Vagina (tissue), 2 donors: ENCODE results near the gene DHX38.

Experiments used
- CTCF ChIP-seq, 3 experiments: fragments of 450-650 bp in 2 of 3; fragments of 200-600 bp in 1 of 3; sonication (generic) in 1 of 3; IDR thresholded peaks; one replicate each; pipeline ENCODE4 v1.5.1; 2017 to 2019; ENCODE audit warnings: antibody characterized with exemption in 3 of 3, mild to moderate bottlenecking in 2 of 3, moderate library complexity in 2 of 3
- POLR2AphosphoS5 ChIP-seq, 2 donors: sonication (generic); formaldehyde crosslinking; IDR thresholded peaks; one replicate each; pipeline ENCODE4 v1.9.0; 2017; ENCODE audit warnings: antibody characterized with exemption in 2 of 2, mild to moderate bottlenecking in 2 of 2, low read depth in 1 of 2; ENCODE audit not compliant: insufficient read depth in 1 of 2

DNA sequence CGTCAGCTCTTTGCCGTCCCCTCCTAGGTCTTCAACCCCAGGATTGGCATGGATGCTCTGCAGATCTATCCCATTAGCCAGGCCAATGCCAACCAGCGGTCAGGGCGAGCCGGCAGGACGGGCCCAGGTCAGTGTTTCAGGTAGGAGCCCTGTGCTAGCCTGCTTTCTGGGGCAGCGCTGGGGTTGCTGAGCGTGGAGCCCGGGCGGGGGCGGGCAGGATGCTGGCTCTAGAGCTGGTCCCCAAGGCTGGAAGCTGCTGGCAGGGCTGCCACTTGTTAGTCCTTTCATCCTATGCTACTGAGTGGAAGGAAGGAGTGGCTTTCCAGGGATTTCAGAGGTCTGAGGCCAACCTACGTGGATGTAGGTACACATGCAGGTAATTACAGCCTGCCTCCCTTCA, 12.3 kb downstream of the DHX38 start:
- TF ChIP-seq POLR2AphosphoS5 (IDR thresholded peaks at IDR 0.05; ENCODE audit: insufficient read depth in 1 of 2, low read depth in 1 of 2) (no peak), CTCF (IDR thresholded peaks at IDR 0.05) (no peak)
